HepG2 (cell line): ENCODE data around the gene SPIB.

ENCODE experiments used
- NKX3-1 ChIP-seq: sonication (generic); formaldehyde crosslinking; IDR thresholded peaks from 2 replicates; pipeline ENCODE4 v1.5.0; 2020; ENCODE audit warnings: missing genetic modification reagents
- RFXANK ChIP-seq: IDR thresholded peaks from 2 replicates; pipeline ENCODE4 v1.6.1; 2016
- YY1 ChIP-seq: IDR thresholded peaks from 2 replicates; pipeline ENCODE4 v1.6.1; 2011; ENCODE audit warnings: low read length, low read depth, moderate library complexity, mild to moderate bottlenecking; ENCODE audit not compliant: insufficient read depth, insufficient replicate concordance
- TF ChIP-seq, protein P1 (sequence below): sonication (generic); formaldehyde crosslinking; IDR thresholded peaks from 2 replicates; pipeline ENCODE4 v1.4.0; 2020; ENCODE audit warnings: missing genetic modification reagents, mild to moderate bottlenecking, borderline replicate concordance

DNA sequence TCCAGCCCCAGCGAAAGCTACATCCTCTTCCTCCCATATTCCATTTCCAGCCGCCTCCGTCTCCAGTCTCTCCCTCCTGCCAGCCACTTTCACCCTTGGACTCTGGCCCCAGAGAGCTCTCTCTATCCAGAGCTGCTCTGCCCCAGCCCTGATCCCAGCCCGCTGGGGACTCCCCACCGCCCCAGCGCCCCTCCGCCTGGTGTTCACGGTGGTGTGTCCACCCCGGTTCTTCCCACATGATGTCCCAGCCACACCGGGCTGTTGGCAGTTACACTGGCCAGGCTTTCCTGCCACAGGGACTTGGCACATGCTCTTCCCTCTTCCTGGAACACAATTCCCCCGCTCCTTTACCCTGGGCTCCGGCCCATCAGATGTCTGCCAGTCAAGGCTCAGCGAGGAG, 46.3 kb downstream of the SPIB start:
- TF ChIP-seq NKX3-1 (CRISPR knock-in tag) (no peak), YY1 (no peak), RFXANK (CRISPR knock-in tag) (no peak)
- TF ChIP-seq, protein P1, sequence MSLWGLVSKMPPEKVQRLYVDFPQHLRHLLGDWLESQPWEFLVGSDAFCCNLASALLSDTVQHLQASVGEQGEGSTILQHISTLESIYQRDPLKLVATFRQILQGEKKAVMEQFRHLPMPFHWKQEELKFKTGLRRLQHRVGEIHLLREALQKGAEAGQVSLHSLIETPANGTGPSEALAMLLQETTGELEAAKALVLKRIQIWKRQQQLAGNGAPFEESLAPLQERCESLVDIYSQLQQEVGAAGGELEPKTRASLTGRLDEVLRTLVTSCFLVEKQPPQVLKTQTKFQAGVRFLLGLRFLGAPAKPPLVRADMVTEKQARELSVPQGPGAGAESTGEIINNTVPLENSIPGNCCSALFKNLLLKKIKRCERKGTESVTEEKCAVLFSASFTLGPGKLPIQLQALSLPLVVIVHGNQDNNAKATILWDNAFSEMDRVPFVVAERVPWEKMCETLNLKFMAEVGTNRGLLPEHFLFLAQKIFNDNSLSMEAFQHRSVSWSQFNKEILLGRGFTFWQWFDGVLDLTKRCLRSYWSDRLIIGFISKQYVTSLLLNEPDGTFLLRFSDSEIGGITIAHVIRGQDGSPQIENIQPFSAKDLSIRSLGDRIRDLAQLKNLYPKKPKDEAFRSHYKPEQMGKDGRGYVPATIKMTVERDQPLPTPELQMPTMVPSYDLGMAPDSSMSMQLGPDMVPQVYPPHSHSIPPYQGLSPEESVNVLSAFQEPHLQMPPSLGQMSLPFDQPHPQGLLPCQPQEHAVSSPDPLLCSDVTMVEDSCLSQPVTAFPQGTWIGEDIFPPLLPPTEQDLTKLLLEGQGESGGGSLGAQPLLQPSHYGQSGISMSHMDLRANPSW (CRISPR knock-in tag): no peak
